ENCODE measurements around the gene TSEN2. TPM values are rescaled to one million over a fixed set of nuclear protein-coding genes. Genes with fewer than 3 reads are reported as not detected.

Gene TSEN2
- total and polyA plus RNA-seq, 10 of the 15 experiments (the other 5 are each of a cell fraction or from before 2014, with no cell fraction given), result 17.7 to 32.3 (median 24.3) TPM

DNA sequence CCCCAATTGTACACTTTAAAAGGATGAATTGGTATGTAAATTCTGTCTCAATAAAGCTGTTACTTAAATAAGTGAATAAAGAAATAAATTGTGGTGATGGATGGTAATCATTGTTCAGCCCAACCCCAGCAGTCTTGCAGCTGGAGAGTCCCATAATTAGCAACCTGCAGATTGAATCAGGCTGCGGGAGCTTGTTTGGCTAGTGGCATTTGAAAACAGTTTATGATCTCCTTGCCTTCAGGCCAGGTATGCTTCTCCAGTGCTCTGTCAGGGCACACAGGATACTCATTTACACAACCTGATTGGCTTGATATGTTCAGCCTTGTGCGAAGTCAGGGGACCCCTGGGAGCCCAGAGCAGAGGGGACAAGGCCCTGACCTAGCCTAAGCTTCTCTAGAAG lies 16.5 kb upstream of the TSEN2 start:
- Histone ChIP-seq H3K27ac (ENCODE audit: control insufficient read depth, insufficient read depth) (no peak overlapping the region), H3K36me3 (ENCODE audit: control insufficient read depth in 2 of 2, insufficient read depth in 2 of 2, low read length in 1 of 2) (no peaks in the 10 kb centered on the region), H4K20me1 (ENCODE audit: control insufficient read depth, insufficient read depth) (no peaks in the 10 kb centered on the region), H3K27me3 (replicated peaks in 1 of 2; ENCODE audit: control insufficient read depth in 2 of 2, insufficient read depth in 2 of 2, low read length in 1 of 2) (peaks cover 0 to 2% of the 10 kb centered on the region in 2 experiments; a peak in 2 of 4 replicates), H2AFZ (ENCODE audit: control insufficient read depth, low read depth, low read length) (no peak overlapping the region), H3K79me2 (ENCODE audit: control insufficient read depth, insufficient read depth, low read length) (no peaks in the 10 kb centered on the region), H3K4me2 (ENCODE audit: control insufficient read depth, insufficient read depth) (no peak overlapping the region), H3K9me3 (replicated peaks; ENCODE audit: control insufficient read depth, insufficient read depth, low read length) (no peaks in the 10 kb centered on the region), H3K9ac (ENCODE audit: control insufficient read depth, insufficient read depth, low read length) (no peak overlapping the region), H3K4me3 (no peak overlapping the region), H3K4me1 (ENCODE audit: control insufficient read depth, insufficient read depth, low read length) (no peaks in the 10 kb centered on the region)
- ChIA-PET SMC1A (ENCODE audit: uncharacterized antibody, unreplicated experiment) (no interaction called here), POLR2A (no interaction called here), CTCF (no interaction called here), RAD21 (ENCODE audit: unreplicated experiment) (no interaction called here)
- WGBS (ENCODE audit: insufficient coverage, insufficient replicate concordance, low lambda C conversion rate, missing lambda C conversion rate), result 51% methylated on average over 2 of the region's 2 CpGs
- FAIRE-seq (no peak), ATAC-seq (no peak), DNase-seq (ENCODE audit: low read depth, low spot score) (no peak)
- intact Hi-C loops (cut with micrococcal nuclease; ENCODE audit: unreplicated experiment) (no loop called here), in situ Hi-C loops (cut with MboI) (no loop called here)
- no peak for TF ChIP-seq TBL1XR1 (IDR thresholded peaks at IDR 0.05; ENCODE audit: low read depth, low read length)
- TF ChIP-seq KLF5 (IDR thresholded peaks at IDR 0.05; ENCODE audit: partially characterized antibody), result no peak
- TF ChIP-seq CEBPB (IDR thresholded peaks at IDR 0.05; ENCODE audit: borderline replicate concordance in 1 of 2, low read depth in 2 of 2, low read length in 2 of 2), result no peak
- no peak for TF ChIP-seq IKZF2 (IDR thresholded peaks at IDR 0.05)
- TF ChIP-seq BRCA1 (IDR thresholded peaks at IDR 0.05; ENCODE audit: low read depth, low read length), result no peak
- no peak for TF ChIP-seq ATF3 (IDR thresholded peaks at IDR 0.05; ENCODE audit: borderline replicate concordance, extremely low read depth, low read depth, low read length)
- TF ChIP-seq RUNX3 (IDR thresholded peaks at IDR 0.05; ENCODE audit: low read length), result no peak
- no peak for TF ChIP-seq KAT2A (conservative IDR thresholded peaks at IDR 0.05; ENCODE audit: control insufficient read depth, low read depth, low read length)
- no peak for TF ChIP-seq EGR1 (IDR thresholded peaks at IDR 0.05; ENCODE audit: borderline replicate concordance in 1 of 2, low read depth in 2 of 2, low read length in 2 of 2)
- TF ChIP-seq NR2C1 (IDR thresholded peaks at IDR 0.05), result no peak
- TF ChIP-seq SREBF1 (IDR thresholded peaks at IDR 0.05; ENCODE audit: low read length), result no peak
- no peak for TF ChIP-seq GATAD2B (conservative IDR thresholded peaks at IDR 0.05; ENCODE audit: low read depth)
- TF ChIP-seq ATF2 (IDR thresholded peaks at IDR 0.05; ENCODE audit: low read length), result no peak
- TF ChIP-seq PBX3 (IDR thresholded peaks at IDR 0.05; ENCODE audit: insufficient replicate concordance, low read depth, low read length), result no peak
- no peak for TF ChIP-seq SREBF2 (IDR thresholded peaks at IDR 0.05; ENCODE audit: low read length)
- no peak for TF ChIP-seq ZBED1 (IDR thresholded peaks at IDR 0.05; ENCODE audit: borderline replicate concordance)
- no peak for TF ChIP-seq RAD21 (IDR thresholded peaks at IDR 0.05; ENCODE audit: insufficient read depth, low read depth, low read length)
- no peak for TF ChIP-seq ZSCAN29 (IDR thresholded peaks at IDR 0.05)
- no TSS peak for BruUV-seq (replicated peaks)
